ENCODE measurements around the gene ABCC3. TPM values are rescaled to one million over a fixed set of nuclear protein-coding genes. Genes with fewer than 3 reads are reported as not detected.

Gene ABCC3
- total RNA-seq, 6 experiments from 2014 or later: 18.4 to 23.6 (median 21.3) TPM

GRCh38 chr17:50634915-50635731, 442 bp downstream of the ABCC3 start:
- Mint-ChIP-seq H3K4me3 (peak overlapping the region; percentile 57), H3K27ac (no peak overlapping the region; the same call in 1 of the 2 replicates), H3K9me3 (no peaks in the 10 kb centered on the region), H3K27me3 (ENCODE audit: insufficient read depth) (peaks cover 7% of the 10 kb centered on the region), H3K4me1 (ENCODE audit: low read depth) (peaks cover 73% of the 10 kb centered on the region), H3K36me3 (ENCODE audit: low read depth) (no peaks in the 10 kb centered on the region)
- DNase-seq: no peak
- 0 out of 2 replicates have a peak, but pooled peaks have one; percentile 36 for TF ChIP-seq CTCF (IDR thresholded peaks at IDR 0.05)

GRCh38 chr17:50635732-50635981, 976 bp downstream of the ABCC3 start:
- TF ChIP-seq CTCF (IDR thresholded peaks at IDR 0.05): no peak
- Mint-ChIP-seq H3K36me3 (ENCODE audit: low read depth) (no peaks in the 10 kb centered on the region), H3K4me1 (ENCODE audit: low read depth) (peaks cover 73% of the 10 kb centered on the region), H3K4me3 (peak overlapping the region; percentile 57), H3K27me3 (ENCODE audit: insufficient read depth) (peaks cover 7% of the 10 kb centered on the region), H3K9me3 (no peaks in the 10 kb centered on the region), H3K27ac (peak overlapping the region; percentile 8; the same call in 1 of the 2 replicates)
- no peak for DNase-seq

DNA sequence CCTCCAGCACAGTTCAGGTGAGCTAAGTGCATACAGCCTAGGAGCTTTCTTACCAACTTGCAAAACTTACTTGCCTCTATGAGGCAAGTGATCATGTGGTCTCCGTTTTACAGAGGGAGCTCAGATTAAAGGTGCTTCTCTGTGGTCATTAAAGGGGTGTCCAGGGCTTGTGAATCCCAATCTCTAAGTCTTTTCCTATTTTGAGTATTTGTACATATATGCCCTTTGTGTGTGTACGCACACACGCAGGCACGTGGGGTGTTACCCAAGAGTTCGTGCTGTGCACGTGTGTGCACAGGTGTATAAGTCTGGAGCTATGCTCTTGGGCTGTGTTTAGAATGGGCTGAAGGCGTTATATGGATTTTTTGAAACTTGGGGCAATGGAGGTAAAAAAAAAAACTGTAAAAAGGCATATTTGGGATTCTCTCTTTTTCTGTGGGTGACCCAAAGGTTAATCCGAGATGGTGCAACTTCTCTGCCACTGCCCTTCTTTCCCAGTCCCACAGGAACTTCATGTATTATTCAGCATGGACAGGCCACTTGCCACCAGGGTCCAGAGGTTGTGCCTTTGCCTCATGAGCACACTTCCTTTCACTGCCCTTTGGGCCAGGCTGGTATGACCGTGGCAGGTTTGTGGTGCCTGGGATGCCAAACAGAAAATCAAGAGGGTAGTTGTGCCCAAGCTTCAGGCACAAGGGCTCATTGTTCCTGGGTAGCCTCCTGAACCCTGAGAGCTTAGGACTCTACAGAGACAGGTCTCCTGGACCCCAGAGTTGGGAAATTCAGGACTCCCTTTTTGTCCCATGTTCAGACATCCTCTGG, 1.5 kb downstream of the ABCC3 start:
- H3K27me3 Mint-ChIP-seq (ENCODE audit: insufficient read depth): peaks cover 7% of the 10 kb centered on the region
- no peaks in the 10 kb centered on the region for H3K9me3 Mint-ChIP-seq
- TF ChIP-seq CTCF (IDR thresholded peaks at IDR 0.05): no peak
- peaks cover 77% of the 10 kb centered on the region for H3K4me1 Mint-ChIP-seq (ENCODE audit: low read depth)
- peak overlapping the region; percentile 57 for H3K4me3 Mint-ChIP-seq
- DNase-seq: no peak
- H3K27ac Mint-ChIP-seq: peak overlapping the region; percentile 91; the same call in 1 of the 2 replicates
- H3K36me3 Mint-ChIP-seq (ENCODE audit: low read depth): no peaks in the 10 kb centered on the region

GRCh38 chr17:50636804-50637195, 2.1 kb downstream of the ABCC3 start:
- Mint-ChIP-seq H3K4me3 (no peak overlapping the region), H3K27me3 (ENCODE audit: insufficient read depth) (peaks cover 7% of the 10 kb centered on the region), H3K36me3 (ENCODE audit: low read depth) (peaks cover 4% of the 10 kb centered on the region; the same call in 1 of the 2 replicates), H3K27ac (peak overlapping the region; percentile 91), H3K9me3 (no peaks in the 10 kb centered on the region), H3K4me1 (ENCODE audit: low read depth) (peaks cover 77% of the 10 kb centered on the region)
- DNase-seq: no peak
- TF ChIP-seq CTCF (IDR thresholded peaks at IDR 0.05): no peak

- Mint-ChIP-seq H3K4me3 (peak overlapping the region; percentile 60), H3K27me3 (ENCODE audit: insufficient read depth) (peaks cover 7% of the 10 kb centered on the region), H3K4me1 (ENCODE audit: low read depth) (peaks cover 74% of the 10 kb centered on the region), H3K36me3 (ENCODE audit: low read depth) (peaks cover 6% of the 10 kb centered on the region; the same call in 1 of the 2 replicates), H3K27ac (peak overlapping the region; percentile 91), H3K9me3 (no peaks in the 10 kb centered on the region)
- TF ChIP-seq CTCF (IDR thresholded peaks at IDR 0.05): no peak
- no peak for DNase-seq
These were observed 3.3 kb downstream of the ABCC3 start for GRCh38 chr17:50637829-50638605.

Data from HFFc6 (cell line).